Body of pancreas (tissue), 4 donors: ENCODE data around the gene NT5C3B. TPM values are rescaled to one million over a fixed set of nuclear protein-coding genes. Genes with fewer than 3 reads are reported as not detected.
A peak's percentile ranks its signal among the peaks of the same experiment; 100 is the strongest.
"Not testable (repeated sequence)": the region's sequence is repeated elsewhere in the genome, so short reads cannot be mapped to it uniquely, and the experiment has no call there.

Experiments used
- ATAC-seq: fragments of 150-250 bp; one replicate; pipeline ENCODE4 v1.9.1; 2016
- DNase-seq, 4 donors: peaks; one replicate each; pipeline ENCODE4 v3.0.0-alpha.2; 2019
- H3K27ac ChIP-seq, 4 donors: fragments of 200-600 bp; sonication (generic); 1 replicate in 3 of 4; 2 replicates in 1 of 4; pipeline versions ENCODE4 v1.5.1 to v1.6.1; 2016 to 2019; ENCODE audit warnings: mild to moderate bottlenecking in 1 of 4, mixed read lengths in 1 of 4, moderate library complexity in 1 of 4
- H3K27me3 ChIP-seq, 2 donors: fragments of 200-600 bp; sonication (generic); one replicate each; pipeline ENCODE4 v1.6.0; 2016; ENCODE audit warnings: mild to moderate bottlenecking in 1 of 2
- H3K36me3 ChIP-seq, 2 donors: fragments of 200-600 bp; sonication (generic); replicated peaks in 1 of 2; 2 replicates each; pipeline ENCODE4 v1.5.1; 2016; ENCODE audit warnings: low read depth in 2 of 2; ENCODE audit not compliant: insufficient read depth in 1 of 2
- H3K4me1 ChIP-seq: fragments of 200-600 bp; sonication (generic); one replicate; pipeline ENCODE4 v1.6.0; 2016
- H3K4me3 ChIP-seq, 2 donors: fragments of 200-600 bp; sonication (generic); 1 replicate in 1 of 2; 2 replicates in 1 of 2; pipeline ENCODE4 v1.5.1; 2016 to 2019
- H3K9me3 ChIP-seq, 3 donors: fragments of 200-600 bp; sonication (generic); 1 replicate in 2 of 3; 2 replicates in 1 of 3; pipeline ENCODE4 v1.5.1; 2016
- CTCF ChIP-seq, 7 experiments: fragments of 450-650 bp in 4 of 7; fragments of 200-600 bp in 3 of 7; sonication (generic) in 3 of 7; IDR thresholded peaks; one replicate each; pipeline ENCODE4 v1.5.1; 2016 to 2019; ENCODE audit warnings: antibody characterized with exemption in 7 of 7
- POLR2A ChIP-seq, 3 donors: fragments of 450-650 bp; IDR thresholded peaks; one replicate each; pipeline ENCODE4 v1.6.1; 2016; ENCODE audit warnings: antibody characterized with exemption in 3 of 3, mild to moderate bottlenecking in 2 of 3
- WGBS, 2 donors: methylation state at CpG; one replicate each; pipeline ENCODE4 v1.1.5; 2017; 5-methylcytosine and 5-hydroxymethylcytosine counted together
- intact Hi-C: fragments of 100-400 bp; cut with DNase I; formaldehyde crosslinking; loops from one replicate; pipeline ENCODE4 v1.15.1; 2023
- total RNA-seq, 2 donors: library from RNA; depleted of rRNA; stranded (reverse); fragments of >200 nt; gene quantifications; one replicate each; pipeline ENCODE4 v1.1.0, GENCODE V29; 2016

Gene NT5C3B
- total RNA-seq, 2 donors from 2014 or later, result 43.1 to 46.5 TPM

DNA sequence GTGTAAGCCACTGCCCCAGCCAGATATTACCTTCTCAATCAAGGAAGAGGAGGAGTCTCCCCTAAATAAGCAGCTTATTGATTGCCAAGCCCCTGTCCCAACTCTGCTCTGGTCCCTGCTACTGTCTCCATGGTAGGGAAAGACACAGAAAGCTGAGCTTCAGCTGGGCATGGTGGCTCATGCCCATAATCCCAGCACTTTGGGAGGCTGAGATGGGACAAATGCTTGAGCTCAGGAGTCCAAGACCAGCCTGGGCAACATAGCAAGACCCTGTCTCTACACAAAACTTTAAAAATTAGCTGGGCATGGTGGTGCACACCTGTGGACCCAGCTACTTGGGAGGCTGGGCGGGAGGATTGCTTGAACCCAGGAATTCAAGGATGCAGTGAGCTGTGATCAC, 56.1 kb downstream of the NT5C3B start:
- H3K9me3 ChIP-seq, result no peaks in the 10 kb centered on the region
- ATAC-seq, result no peak
- 92% methylated on average over 1 of the region's 1 CpG; no CpG with 5 or more reads in 1 of the 2 donors for WGBS, 2 donors
- no peak overlapping the region for H3K4me3 ChIP-seq
- H3K27ac ChIP-seq, result peak overlapping the region in 1 of 4 donors; percentile 9
- H3K36me3 ChIP-seq, result no peaks in the 10 kb centered on the region
- peaks cover 76% of the 10 kb centered on the region for H3K4me1 ChIP-seq
- DNase-seq, result no peak
- intact Hi-C loops, result no loop called here
- TF ChIP-seq CTCF (IDR thresholded peaks at IDR 0.05) (no peak), POLR2A (IDR thresholded peaks at IDR 0.05) (no peak)
- no peaks in the 10 kb centered on the region for H3K27me3 ChIP-seq

GRCh38 chr17:41777574-41778188, 58.4 kb downstream of the NT5C3B start:
- no peaks in the 10 kb centered on the region for H3K27me3 ChIP-seq
- WGBS, 2 donors, result 6 to 7% methylated on average over 12 of the region's 12 CpGs
- H3K27ac ChIP-seq, result peak overlapping the region; percentile 86 to 91 (median 87)
- no peak overlapping the region for H3K4me3 ChIP-seq
- peaks cover 76% of the 10 kb centered on the region for H3K4me1 ChIP-seq
- H3K36me3 ChIP-seq, result no peaks in the 10 kb centered on the region
- intact Hi-C loops, result no loop called here
- DNase-seq (peak; percentile 65 to 82 (median 80)), ATAC-seq (peak; percentile 69)
- H3K9me3 ChIP-seq, result no peaks in the 10 kb centered on the region
- TF ChIP-seq POLR2A (IDR thresholded peaks at IDR 0.05) (peak in 2 of 3 donors; percentile 14 to 24), CTCF (IDR thresholded peaks at IDR 0.05) (peak in 4 of 7 experiments; percentile 2 to 30 (median 16))

DNA sequence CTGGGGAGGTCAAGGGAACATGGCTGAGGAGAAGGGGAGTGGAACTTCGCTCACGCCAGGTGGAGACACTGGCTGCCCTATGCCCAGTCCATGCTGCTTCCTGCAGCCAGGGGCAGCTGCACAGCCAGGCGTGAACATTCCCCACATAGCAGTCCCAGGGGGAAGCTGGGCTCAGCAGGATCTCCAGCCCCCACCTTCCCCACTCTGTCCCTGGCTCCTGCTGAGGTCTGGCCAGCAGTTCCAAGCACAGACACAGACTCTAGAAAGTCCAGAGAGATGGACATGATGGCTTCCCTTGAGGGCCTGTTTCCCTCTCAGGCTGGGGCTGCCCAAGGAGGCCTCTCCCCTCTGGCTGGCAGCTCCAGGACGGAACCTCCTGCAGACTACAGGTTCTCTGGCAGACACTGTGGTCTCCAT, 58.9 kb downstream of the NT5C3B start:
- DNase-seq (peak; percentile 38 to 63 (median 58)), ATAC-seq (peak; percentile 47)
- Histone ChIP-seq H3K36me3 (no peaks in the 10 kb centered on the region), H3K27ac (peak overlapping the region; percentile 86 to 91 (median 87)), H3K27me3 (no peaks in the 10 kb centered on the region), H3K4me3 (no peak overlapping the region), H3K4me1 (peaks cover 76% of the 10 kb centered on the region), H3K9me3 (no peaks in the 10 kb centered on the region)
- 22 to 80% methylated on average over 2 to 4 of the region's 4 CpGs for WGBS, 2 donors
- peak in 6 of 7 experiments; percentile 11 to 60 (median 48) for TF ChIP-seq CTCF (IDR thresholded peaks at IDR 0.05)
- TF ChIP-seq POLR2A (IDR thresholded peaks at IDR 0.05), result peak in 1 of 3 donors; percentile 21
- intact Hi-C loops, result no loop called here

- ATAC-seq, H3K36me3 ChIP-seq, H3K9me3 ChIP-seq, DNase-seq, H3K4me3 ChIP-seq, intact Hi-C loops, H3K27me3 ChIP-seq: not testable (repeated sequence)
- peaks cover 74% of the 10 kb centered on the region for H3K4me1 ChIP-seq
- H3K27ac ChIP-seq, result peak overlapping the region in 3 of 4 donors; percentile 86 to 91 (median 88)
- WGBS, 2 donors, result 77 to 81% methylated on average over 14 of the region's 14 CpGs
Observed at GRCh38 chr17:41776262-41776900, 59.7 kb downstream of the NT5C3B start.

DNA sequence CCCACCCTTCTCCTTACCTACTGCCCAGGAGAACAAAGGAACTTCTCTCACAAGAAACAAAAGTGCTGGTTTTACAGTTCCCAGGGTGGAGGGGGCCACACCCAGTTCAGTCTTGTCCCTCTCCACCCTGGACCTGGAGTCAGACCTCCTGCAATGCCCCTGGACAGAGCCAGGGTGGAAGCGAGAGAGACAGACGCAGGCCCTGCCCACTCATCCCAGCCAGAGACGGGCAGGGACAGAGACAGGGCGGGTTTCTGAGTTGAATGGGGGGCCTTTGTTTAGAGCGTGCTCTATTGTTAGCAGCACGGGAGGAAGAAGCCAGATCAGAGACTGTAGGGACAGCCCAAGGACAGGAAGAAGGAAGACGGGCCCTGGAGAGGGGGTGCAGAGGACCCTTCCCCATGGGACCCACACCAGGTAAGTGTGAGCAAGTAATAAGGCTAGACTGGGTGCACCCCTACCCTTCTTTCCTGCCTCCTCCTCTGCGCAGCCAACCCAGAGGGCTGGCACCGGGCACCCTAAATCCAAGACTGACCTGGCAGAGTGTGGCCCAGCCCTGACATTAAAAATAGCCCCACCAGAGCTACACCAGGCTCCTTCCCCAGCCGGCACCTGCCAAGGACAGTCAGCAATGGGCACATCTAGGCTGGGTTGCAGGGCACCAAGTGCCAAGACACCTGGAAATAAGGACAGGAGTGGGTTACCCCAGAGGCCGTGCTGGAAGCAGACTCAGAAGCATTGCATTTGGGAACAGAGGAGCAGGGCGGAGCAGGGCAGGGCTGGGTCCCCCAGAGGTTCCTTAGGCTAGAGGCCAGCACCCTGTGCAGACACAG, 60.4 kb downstream of the NT5C3B start:
- Histone ChIP-seq H3K4me3 (no peak overlapping the region), H3K27ac (peak overlapping the region in 3 of 4 donors; percentile 86 to 91 (median 88)), H3K36me3 (peaks cover 0 to 6% of the 10 kb centered on the region in 2 donors), H3K4me1 (peaks cover 72% of the 10 kb centered on the region), H3K27me3 (no peaks in the 10 kb centered on the region), H3K9me3 (no peaks in the 10 kb centered on the region)
- WGBS, 2 donors, result 67 to 68% methylated on average over 12 of the region's 12 CpGs
- no peak for DNase-seq
- intact Hi-C loops, result no loop called here
- no peak for TF ChIP-seq CTCF (IDR thresholded peaks at IDR 0.05)
- TF ChIP-seq POLR2A (IDR thresholded peaks at IDR 0.05), result no peak
- no peak for ATAC-seq
